Measurements from ENCODE around the gene PATZ1. TPM values are rescaled to one million over a fixed set of nuclear protein-coding genes. Genes with fewer than 3 reads are reported as not detected.
A peak's percentile ranks its signal among the peaks of the same experiment; 100 is the strongest.
"Not testable (repeated sequence)": the region's sequence is repeated elsewhere in the genome, so short reads cannot be mapped to it uniquely, and the experiment has no call there.

The PATZ1 gene
- 10 to 100 TPM; 28.4 to 29.0 TPM for total RNA-seq

- ChIA-PET POLR2A (interaction anchor here (0.6 to 2.7 kb wide), 14 partner anchors 12 to 444 kb away, joined by 3 to 23 read pairs (median 4); partner anchors contain the start of genes DRG1, PIK3IP1 and TUG1), CTCF (interaction anchor here (1.4 to 1.5 kb wide), 3 partner anchors 54 to 135 kb away, joined by 3 to 6 read pairs (median 5); partner anchors contain the start of genes DRG1 and PIK3IP1)
- Mint-ChIP-seq H3K27ac (peak within 1 kb of the TSS; percentile 94), H3K4me3 (peak within 1 kb of the TSS; percentile 94), H3K36me3 (ENCODE audit: low read depth) (peaks cover 44% of the 10 kb centered on the region), H3K9me3 (no peaks in the 10 kb centered on the region), H3K27me3 (no peaks in the 10 kb centered on the region), H3K4me1 (ENCODE audit: low read depth) (peaks cover 28% of the 10 kb centered on the region)
- DNase-seq (peak; percentile 89), ATAC-seq (peak; percentile 59)
- intact Hi-C loops (cut with micrococcal nuclease): loop anchor here (5.0 kb wide), 1 partner anchor 286 kb away; no protein-coding TSS in a partner anchor
- TF ChIP-seq CTCF (IDR thresholded peaks at IDR 0.05): no peak
These were observed at the start of gene PATZ1 for GRCh38 chr22:31346255-31346732. PATZ1 (minus strand) TSS chr22:31346346; CDS start chr22:31345602, 744 bp downstream.

GRCh38 chr22:31394326-31394725, 48.2 kb upstream of the PATZ1 start:
- no peak overlapping the region for H3K4me3 Mint-ChIP-seq
- peaks cover 3% of the 10 kb centered on the region for H3K4me1 Mint-ChIP-seq (ENCODE audit: low read depth)
- intact Hi-C loops (cut with micrococcal nuclease): no loop called here
- no peak for ATAC-seq
- H3K27me3 Mint-ChIP-seq: no peaks in the 10 kb centered on the region
- no peaks in the 10 kb centered on the region for H3K9me3 Mint-ChIP-seq
- POLR2A ChIA-PET: no interaction called here
- H3K27ac Mint-ChIP-seq: no peak overlapping the region
- CTCF ChIA-PET: interaction anchor here (1.0 kb wide), 1 partner anchor 13 kb away, joined by 3 read pairs; no protein-coding TSS in a partner anchor
- no peak for TF ChIP-seq CTCF (IDR thresholded peaks at IDR 0.05)
- H3K36me3 Mint-ChIP-seq (ENCODE audit: low read depth): no peaks in the 10 kb centered on the region
- no peak for DNase-seq

- CTCF ChIA-PET: interaction anchor here (1.0 kb wide), 1 partner anchor 13 kb away, joined by 3 read pairs; no protein-coding TSS in a partner anchor
- ATAC-seq (peak; percentile 24), DNase-seq (peak; percentile 31)
- POLR2A ChIA-PET: no interaction called here
- TF ChIP-seq CTCF (IDR thresholded peaks at IDR 0.05): no peak
- peaks cover 2% of the 10 kb centered on the region for H3K4me1 Mint-ChIP-seq (ENCODE audit: low read depth)
- H3K36me3 Mint-ChIP-seq (ENCODE audit: low read depth): no peaks in the 10 kb centered on the region
- H3K4me3 Mint-ChIP-seq: no peak overlapping the region
- intact Hi-C loops (cut with micrococcal nuclease): no loop called here
- no peaks in the 10 kb centered on the region for H3K9me3 Mint-ChIP-seq
- no peak overlapping the region for H3K27ac Mint-ChIP-seq
- no peaks in the 10 kb centered on the region for H3K27me3 Mint-ChIP-seq
These were observed 47.7 kb upstream of the PATZ1 start for GRCh38 chr22:31393893-31394292.

GRCh38 chr22:31378651-31379050, 32.5 kb upstream of the PATZ1 start:
- intact Hi-C loops (cut with micrococcal nuclease); DNase-seq; H3K9me3 Mint-ChIP-seq; H3K27me3 Mint-ChIP-seq; H3K4me3 Mint-ChIP-seq; H3K27ac Mint-ChIP-seq; H3K36me3 Mint-ChIP-seq (ENCODE audit: low read depth); H3K4me1 Mint-ChIP-seq (ENCODE audit: low read depth): not testable (repeated sequence)
- peak; percentile 47 for ATAC-seq
- ChIA-PET CTCF (interaction anchor here (0.6 kb wide), 1 partner anchor 610 kb away, joined by 3 read pairs; no protein-coding TSS in a partner anchor), POLR2A (interaction anchor here (0.8 kb wide), 1 partner anchor 31 kb away, joined by 3 read pairs; no protein-coding TSS in a partner anchor)

GRCh38 chr22:31378123-31378522, 32.0 kb upstream of the PATZ1 start:
- no peak overlapping the region for H3K4me3 Mint-ChIP-seq
- no peaks in the 10 kb centered on the region for H3K9me3 Mint-ChIP-seq
- peaks cover 3% of the 10 kb centered on the region for H3K4me1 Mint-ChIP-seq (ENCODE audit: low read depth)
- CTCF ChIA-PET: no interaction called here
- intact Hi-C loops (cut with micrococcal nuclease): no loop called here
- H3K36me3 Mint-ChIP-seq (ENCODE audit: low read depth): no peaks in the 10 kb centered on the region
- POLR2A ChIA-PET: interaction anchor here (0.8 to 1.2 kb wide), 2 partner anchors 30 to 41 kb away, joined by 3 to 8 read pairs; no protein-coding TSS in a partner anchor
- no peak for DNase-seq
- H3K27me3 Mint-ChIP-seq: no peaks in the 10 kb centered on the region
- no peak for ATAC-seq
- no peak overlapping the region for H3K27ac Mint-ChIP-seq
- TF ChIP-seq CTCF (IDR thresholded peaks at IDR 0.05): no peak
